ENCODE results near the gene ENTREP3.

The ENTREP3 gene

DNA sequence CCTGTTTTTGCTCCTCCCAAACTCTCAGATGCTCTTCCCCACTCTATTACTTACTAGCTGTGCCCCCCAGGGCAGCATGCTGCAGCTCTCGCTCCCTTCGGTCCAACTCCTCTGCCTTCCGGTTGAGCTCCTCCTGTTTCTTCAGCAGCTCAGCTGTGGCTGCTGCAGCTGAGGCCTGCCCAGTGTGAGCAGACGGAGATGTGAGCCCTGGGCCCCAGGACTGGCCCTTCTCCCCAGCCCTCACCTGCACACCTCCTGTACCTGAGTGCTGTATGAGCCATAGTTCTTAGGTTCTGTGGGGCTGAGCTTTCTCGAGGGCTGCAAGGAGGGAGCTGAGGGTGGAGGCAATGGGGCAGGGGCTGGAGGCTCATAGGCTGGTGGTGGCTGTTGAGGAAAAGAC, 5.0 kb upstream of the ENTREP3 start:
- no peak for DNase-seq
- peaks cover 46% of the 10 kb centered on the region for H3K4me1 Mint-ChIP-seq
- peak overlapping the region; percentile 97 for H3K4me3 Mint-ChIP-seq
- peak overlapping the region; percentile 91 for H3K27ac Mint-ChIP-seq
- H3K36me3 Mint-ChIP-seq (ENCODE audit: low read depth) = peaks cover 51% of the 10 kb centered on the region
- peaks cover 2% of the 10 kb centered on the region for H3K27me3 Mint-ChIP-seq (ENCODE audit: low read depth, poor library complexity)
- H3K9me3 Mint-ChIP-seq = no peaks in the 10 kb centered on the region
- TF ChIP-seq, protein P1, sequence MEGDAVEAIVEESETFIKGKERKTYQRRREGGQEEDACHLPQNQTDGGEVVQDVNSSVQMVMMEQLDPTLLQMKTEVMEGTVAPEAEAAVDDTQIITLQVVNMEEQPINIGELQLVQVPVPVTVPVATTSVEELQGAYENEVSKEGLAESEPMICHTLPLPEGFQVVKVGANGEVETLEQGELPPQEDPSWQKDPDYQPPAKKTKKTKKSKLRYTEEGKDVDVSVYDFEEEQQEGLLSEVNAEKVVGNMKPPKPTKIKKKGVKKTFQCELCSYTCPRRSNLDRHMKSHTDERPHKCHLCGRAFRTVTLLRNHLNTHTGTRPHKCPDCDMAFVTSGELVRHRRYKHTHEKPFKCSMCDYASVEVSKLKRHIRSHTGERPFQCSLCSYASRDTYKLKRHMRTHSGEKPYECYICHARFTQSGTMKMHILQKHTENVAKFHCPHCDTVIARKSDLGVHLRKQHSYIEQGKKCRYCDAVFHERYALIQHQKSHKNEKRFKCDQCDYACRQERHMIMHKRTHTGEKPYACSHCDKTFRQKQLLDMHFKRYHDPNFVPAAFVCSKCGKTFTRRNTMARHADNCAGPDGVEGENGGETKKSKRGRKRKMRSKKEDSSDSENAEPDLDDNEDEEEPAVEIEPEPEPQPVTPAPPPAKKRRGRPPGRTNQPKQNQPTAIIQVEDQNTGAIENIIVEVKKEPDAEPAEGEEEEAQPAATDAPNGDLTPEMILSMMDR (IDR thresholded peaks at IDR 0.05) = no peak

DNA sequence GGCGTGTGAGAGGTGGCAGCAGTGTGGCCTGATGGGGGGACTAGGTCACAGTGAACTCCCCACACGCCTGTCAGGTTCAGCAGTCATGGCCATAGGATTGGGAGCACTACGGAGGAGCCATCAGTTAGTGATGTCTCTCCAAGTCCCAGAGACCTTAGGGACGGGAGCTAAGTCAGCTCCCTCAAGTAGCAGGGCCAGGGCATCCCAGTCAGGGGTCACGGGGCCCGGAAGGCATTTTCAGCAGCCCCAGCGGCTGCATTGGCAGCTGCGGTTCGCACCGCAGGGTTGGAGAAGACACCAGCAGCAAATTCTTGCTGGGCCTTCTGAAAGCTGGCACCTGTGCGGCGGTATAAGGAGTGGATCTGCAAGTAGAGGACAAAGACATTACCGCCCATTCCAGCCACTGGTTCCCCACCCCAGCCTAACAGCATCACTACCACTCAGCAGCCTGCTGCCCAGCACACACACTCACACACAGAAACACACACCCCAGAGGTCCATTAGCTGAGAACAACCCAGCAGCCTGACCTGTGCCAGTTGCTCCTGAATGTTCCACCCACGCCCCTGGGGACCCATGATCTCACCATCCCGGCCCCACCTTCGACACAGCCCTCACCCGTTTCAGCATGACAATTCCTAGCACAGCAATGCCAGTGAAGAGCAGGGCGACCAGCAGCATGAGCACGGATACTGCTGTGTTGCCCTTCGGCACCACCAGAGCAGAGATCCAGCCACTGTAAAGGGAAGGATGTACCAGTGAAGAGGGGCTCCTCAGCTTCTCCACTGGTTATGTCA, 972 bp upstream of the ENTREP3 start:
- H3K9me3 Mint-ChIP-seq = no peaks in the 10 kb centered on the region
- no peak for DNase-seq
- peaks cover 2% of the 10 kb centered on the region for H3K27me3 Mint-ChIP-seq (ENCODE audit: low read depth, poor library complexity)
- TF ChIP-seq, protein P1 (IDR thresholded peaks at IDR 0.05) = no peak
- peak overlapping the region; percentile 86 for H3K4me3 Mint-ChIP-seq
- H3K36me3 Mint-ChIP-seq (ENCODE audit: low read depth) = peaks cover 22% of the 10 kb centered on the region
- H3K27ac Mint-ChIP-seq = peak overlapping the region; percentile 58
- H3K4me1 Mint-ChIP-seq = peaks cover 57% of the 10 kb centered on the region

DNA sequence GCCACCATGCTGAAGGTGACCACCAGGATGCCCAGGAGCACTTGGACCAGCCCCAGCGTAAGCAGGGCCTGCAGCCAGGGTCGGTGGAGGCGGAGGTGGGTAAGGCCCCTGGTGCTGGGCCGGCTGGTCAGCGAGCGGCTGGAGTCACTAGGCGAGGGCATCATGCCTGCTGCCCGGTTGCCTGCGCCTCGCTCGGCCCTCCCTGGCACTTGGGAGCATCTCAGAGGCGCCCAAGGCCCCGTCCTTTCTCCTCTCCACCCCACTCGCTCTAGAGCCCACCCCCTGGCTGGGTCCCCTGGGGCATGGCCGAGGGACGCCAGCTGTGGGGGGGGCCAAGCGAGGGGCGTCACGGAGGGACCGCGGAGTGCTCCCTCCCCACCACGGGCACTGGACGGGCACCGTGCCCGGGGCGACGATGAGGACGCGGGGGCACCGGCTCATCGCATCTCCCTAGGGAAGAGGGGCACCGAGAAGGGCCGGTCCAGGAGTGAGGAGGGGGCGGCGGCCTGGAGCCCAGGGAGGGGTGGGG, 505 bp downstream of the ENTREP3 start:
- Mint-ChIP-seq H3K36me3 (ENCODE audit: low read depth) (peaks cover 16% of the 10 kb centered on the region), H3K27ac (no peak overlapping the region), H3K9me3 (no peaks in the 10 kb centered on the region), H3K27me3 (ENCODE audit: low read depth, poor library complexity) (peaks cover 2% of the 10 kb centered on the region), H3K4me1 (peaks cover 51% of the 10 kb centered on the region), H3K4me3 (peak overlapping the region; percentile 86)
- peak; percentile 25 for DNase-seq
- TF ChIP-seq, protein P1 (IDR thresholded peaks at IDR 0.05) = no peak

DNA sequence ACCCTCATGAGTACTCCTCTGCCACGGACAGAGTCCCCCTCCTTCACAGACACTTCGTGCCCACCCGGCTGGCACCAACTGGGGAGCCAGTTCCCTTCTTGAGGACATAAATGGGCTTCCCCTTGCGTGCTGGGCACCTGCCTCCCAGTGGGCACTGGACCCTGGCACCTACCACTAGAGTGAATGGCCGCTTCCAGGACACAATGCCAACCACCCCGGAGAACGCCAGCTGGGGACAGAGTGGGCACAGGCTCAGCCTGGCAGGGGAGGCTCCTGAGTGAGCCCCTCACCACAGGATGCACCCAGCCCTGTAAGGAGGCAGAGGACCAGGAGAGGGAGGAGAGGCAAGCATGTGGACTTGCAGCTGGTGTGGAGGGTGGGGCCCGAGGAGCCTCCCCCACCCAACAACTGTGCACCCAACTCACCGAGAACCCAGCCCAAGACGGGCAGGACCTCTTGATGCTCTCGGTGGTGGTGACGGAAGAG, 1.0 kb downstream of the ENTREP3 start:
- peak overlapping the region; percentile 86 for H3K4me3 Mint-ChIP-seq
- H3K27ac Mint-ChIP-seq = no peak overlapping the region
- no peaks in the 10 kb centered on the region for H3K9me3 Mint-ChIP-seq
- H3K4me1 Mint-ChIP-seq = peaks cover 51% of the 10 kb centered on the region
- DNase-seq = no peak
- peaks cover 2% of the 10 kb centered on the region for H3K27me3 Mint-ChIP-seq (ENCODE audit: low read depth, poor library complexity)
- H3K36me3 Mint-ChIP-seq (ENCODE audit: low read depth) = peaks cover 16% of the 10 kb centered on the region
- TF ChIP-seq, protein P1 (IDR thresholded peaks at IDR 0.05) = no peak

DNA sequence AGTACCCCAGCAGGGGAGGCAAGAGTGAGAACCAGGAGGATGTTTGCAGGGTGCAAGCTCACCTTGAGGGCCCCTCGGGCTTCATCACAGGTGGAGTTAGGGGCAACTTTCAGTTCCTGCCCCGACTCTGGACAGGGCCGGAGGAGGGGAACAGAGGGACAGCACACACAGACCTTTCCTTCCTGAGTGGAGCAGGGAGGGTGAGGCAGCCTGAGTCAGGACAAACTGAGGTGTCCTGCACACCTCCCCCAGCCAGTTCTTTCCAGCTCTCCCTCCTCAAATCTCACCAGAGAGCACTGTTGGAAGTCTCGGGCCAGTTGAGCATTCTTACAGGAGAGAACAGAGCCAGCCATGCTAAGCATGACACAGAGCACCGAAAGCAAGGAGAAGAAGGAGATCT, 1.5 kb downstream of the ENTREP3 start:
- TF ChIP-seq, protein P1 (IDR thresholded peaks at IDR 0.05) = no peak
- Mint-ChIP-seq H3K36me3 (ENCODE audit: low read depth) (peaks cover 15% of the 10 kb centered on the region), H3K27ac (peak overlapping the region; percentile 83), H3K9me3 (no peaks in the 10 kb centered on the region), H3K27me3 (ENCODE audit: low read depth, poor library complexity) (peaks cover 2% of the 10 kb centered on the region), H3K4me1 (peaks cover 51% of the 10 kb centered on the region), H3K4me3 (peak overlapping the region; percentile 86)
- no peak for DNase-seq

All from nephron progenitor cell (in vitro differentiated cells).